ENCODE results near the gene PDZK1IP1.

PDZK1IP1 gene

GRCh38 chr1:47192458-47193384, 2.9 kb upstream of the PDZK1IP1 start:
- DNase-seq = peak; percentile 82 to 85
- Histone ChIP-seq H3K9me3 (no peaks in the 10 kb centered on the region), H3K27ac (no peak overlapping the region), H3K36me3 (no peaks in the 10 kb centered on the region), H3K4me3 (no peak overlapping the region), H3K27me3 (peaks cover 0 to 3% of the 10 kb centered on the region in 2 donors), H3K4me1 (peaks cover 6 to 43% (median 33%) of the 10 kb centered on the region in 4 donors)
- intact Hi-C loops (cut with DNase I; ENCODE audit: low total_unique reads) = loop anchor here (10.0 kb wide), 1 partner anchor 232 kb away; no protein-coding TSS in a partner anchor
- TF ChIP-seq CTCF (IDR thresholded peaks at IDR 0.05) = peak; percentile 87 to 92

- Histone ChIP-seq H3K4me1 (peaks cover 6 to 43% (median 33%) of the 10 kb centered on the region in 4 donors), H3K27ac (no peak overlapping the region), H3K36me3 (no peaks in the 10 kb centered on the region), H3K9me3 (no peaks in the 10 kb centered on the region), H3K4me3 (no peak overlapping the region), H3K27me3 (no peaks in the 10 kb centered on the region)
- intact Hi-C loops (cut with DNase I; ENCODE audit: low total_unique reads) = loop anchor here (10.0 kb wide), 1 partner anchor 233 kb away; no protein-coding TSS in a partner anchor
- TF ChIP-seq CTCF (IDR thresholded peaks at IDR 0.05) = no peak
- DNase-seq = peak in 1 of 2 donors; percentile 48
Observed at GRCh38 chr1:47191940-47192457, 2.2 kb upstream of the PDZK1IP1 start.

GRCh38 chr1:47190857-47191256, 1.0 kb upstream of the PDZK1IP1 start:
- Histone ChIP-seq H3K4me3 (no peak overlapping the region), H3K9me3 (no peaks in the 10 kb centered on the region), H3K36me3 (no peaks in the 10 kb centered on the region), H3K4me1 (peaks cover 6 to 43% (median 33%) of the 10 kb centered on the region in 4 donors), H3K27me3 (no peaks in the 10 kb centered on the region), H3K27ac (peak overlapping the region; percentile 75 to 83)
- TF ChIP-seq CTCF (IDR thresholded peaks at IDR 0.05) = no peak
- intact Hi-C loops (cut with DNase I; ENCODE audit: low total_unique reads) = loop anchor here (10.0 kb wide), 1 partner anchor 234 kb away; no protein-coding TSS in a partner anchor
- DNase-seq = no peak

GRCh38 chr1:47190509-47190855, 646 bp upstream of the PDZK1IP1 start:
- Histone ChIP-seq H3K27ac (peak overlapping the region; percentile 75 to 83), H3K4me1 (peaks cover 6 to 43% (median 33%) of the 10 kb centered on the region in 4 donors), H3K9me3 (no peaks in the 10 kb centered on the region), H3K27me3 (no peaks in the 10 kb centered on the region), H3K4me3 (no peak overlapping the region), H3K36me3 (no peaks in the 10 kb centered on the region)
- DNase-seq = no peak
- TF ChIP-seq CTCF (IDR thresholded peaks at IDR 0.05) = no peak
- intact Hi-C loops (cut with DNase I; ENCODE audit: low total_unique reads) = loop anchor here (10.0 kb wide), 1 partner anchor 234 kb away; no protein-coding TSS in a partner anchor

- Histone ChIP-seq H3K9me3 (no peaks in the 10 kb centered on the region), H3K27me3 (no peaks in the 10 kb centered on the region), H3K4me1 (peaks cover 6 to 43% (median 33%) of the 10 kb centered on the region in 4 donors), H3K4me3 (no peak overlapping the region), H3K27ac (peak overlapping the region; percentile 75 to 83), H3K36me3 (no peaks in the 10 kb centered on the region)
- TF ChIP-seq CTCF (IDR thresholded peaks at IDR 0.05) = no peak
- peak in 1 of 2 donors; percentile 59 for DNase-seq
- intact Hi-C loops (cut with DNase I; ENCODE audit: low total_unique reads) = loop anchor here (10.0 kb wide), 1 partner anchor 526 kb away; no protein-coding TSS in a partner anchor
Observed at GRCh38 chr1:47188791-47189785, 748 bp downstream of the PDZK1IP1 start.
